Suprapubic skin (tissue), 4 donors: ENCODE results near the gene TAF5L. TPM values are rescaled to one million over a fixed set of nuclear protein-coding genes. Genes with fewer than 3 reads are reported as not detected.

Experiments used
- DNase-seq, 2 donors: peaks; one replicate each; pipeline ENCODE4 v3.0.0-alpha.2; 2019; ENCODE audit warnings: low spot score in 2 of 2
- H3K27ac ChIP-seq: fragments of 200-600 bp; sonication (generic); one replicate; pipeline ENCODE4 v1.5.1; 2019
- H3K27me3 ChIP-seq: fragments of 200-600 bp; sonication (generic); one replicate; pipeline ENCODE4 v1.5.1; 2019
- H3K36me3 ChIP-seq: fragments of 200-600 bp; sonication (generic); one replicate; pipeline ENCODE4 v1.5.1; 2019
- H3K4me1 ChIP-seq: fragments of 200-600 bp; sonication (generic); one replicate; pipeline ENCODE4 v1.5.1; 2019
- H3K4me3 ChIP-seq: fragments of 200-600 bp; sonication (generic); one replicate; pipeline ENCODE4 v1.5.1; 2019; ENCODE audit warnings: mild to moderate bottlenecking
- H3K9me3 ChIP-seq: fragments of 200-600 bp; sonication (generic); one replicate; pipeline ENCODE4 v1.5.1; 2019
- EP300 ChIP-seq: sonication (generic); formaldehyde crosslinking; IDR thresholded peaks from one replicate; pipeline ENCODE4 v1.6.1; 2017; ENCODE audit warnings: antibody characterized with exemption
- POLR2A ChIP-seq, 2 donors: fragments of 450-650 bp; IDR thresholded peaks; one replicate each; pipeline ENCODE4 v1.6.1; 2017; ENCODE audit warnings: antibody characterized with exemption in 2 of 2, mild to moderate bottlenecking in 2 of 2, moderate library complexity in 2 of 2
- POLR2AphosphoS5 ChIP-seq, 3 donors: sonication (generic); formaldehyde crosslinking; IDR thresholded peaks; one replicate each; pipeline ENCODE4 v1.6.1; 2017; ENCODE audit warnings: antibody characterized with exemption in 3 of 3
- WGBS: methylation state at CpG from one replicate; pipeline ENCODE4 v1.1.5; 2018; 5-methylcytosine and 5-hydroxymethylcytosine counted together
- total RNA-seq, 4 donors: library from RNA; depleted of rRNA; stranded (reverse); fragments of >200 nt; gene quantifications; one replicate each; pipeline ENCODE4 v1.1.0, GENCODE V29; 2016
- TF ChIP-seq, protein P1 (sequence below), 2 donors: fragments of 200-600 bp in 1 of 2; fragments of 450-650 bp in 1 of 2; sonication (generic) in 1 of 2; IDR thresholded peaks; one replicate each; pipeline ENCODE4 v1.5.1; 2016 to 2019; ENCODE audit warnings: antibody characterized with exemption in 2 of 2, mild to moderate bottlenecking in 1 of 2, moderate library complexity in 1 of 2

The TAF5L gene
- total RNA-seq, 4 donors from 2014 or later = 10.5 to 16.8 (median 15.8) TPM

DNA sequence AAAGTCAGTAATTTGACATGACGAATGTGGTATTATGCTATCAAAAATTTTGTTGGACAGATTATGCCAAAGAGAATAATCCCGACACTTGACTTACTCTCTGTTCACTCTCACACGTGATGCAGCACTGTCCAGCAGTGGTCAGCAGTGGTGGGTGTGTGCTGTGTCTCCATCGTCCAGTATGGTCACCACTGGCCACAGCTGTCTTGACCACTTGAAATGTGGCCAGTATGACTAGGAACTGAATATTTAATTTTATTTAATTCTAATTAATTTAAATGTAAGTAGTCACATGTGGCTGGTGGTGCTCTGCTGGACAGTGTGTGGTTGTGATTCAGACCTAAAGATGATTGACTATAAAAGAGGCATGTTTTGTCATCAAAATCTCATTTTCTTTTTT lies 24.1 kb upstream of the TAF5L start:
- H3K36me3 ChIP-seq = peaks cover 93% of the 10 kb centered on the region
- DNase-seq = no peak
- WGBS = 94% methylated on average over 4 of the region's 4 CpGs

DNA sequence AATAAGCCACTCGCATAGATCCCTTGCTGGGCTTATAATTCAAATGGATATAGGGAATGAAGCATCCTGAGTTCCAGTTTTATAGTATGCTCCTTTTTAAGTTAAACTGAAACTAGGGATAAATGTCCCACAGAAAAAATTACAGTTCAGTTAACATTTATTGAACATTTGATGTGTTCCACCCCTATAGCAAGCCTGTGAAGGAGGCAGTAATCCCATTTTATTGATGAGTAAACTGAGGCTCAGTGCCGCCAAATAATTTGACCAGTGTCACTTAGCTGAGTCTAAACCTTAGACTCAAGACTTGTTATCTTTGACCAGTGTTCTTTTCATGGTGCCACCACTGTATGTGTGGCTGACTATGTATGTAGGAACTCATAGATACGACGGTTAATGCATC lies 22.5 kb upstream of the TAF5L start:
- no peaks in the 10 kb centered on the region for H3K4me1 ChIP-seq
- H3K4me3 ChIP-seq = no peak overlapping the region
- DNase-seq = no peak
- no peaks in the 10 kb centered on the region for H3K27me3 ChIP-seq
- no peaks in the 10 kb centered on the region for H3K9me3 ChIP-seq
- 98% methylated on average over 4 of the region's 4 CpGs for WGBS
- peaks cover 95% of the 10 kb centered on the region for H3K36me3 ChIP-seq
- no peak overlapping the region for H3K27ac ChIP-seq
- TF ChIP-seq EP300 (no peak), POLR2AphosphoS5 (IDR thresholded peaks at IDR 0.05) (no peak), POLR2A (IDR thresholded peaks at IDR 0.05) (no peak)
- TF ChIP-seq, protein P1, sequence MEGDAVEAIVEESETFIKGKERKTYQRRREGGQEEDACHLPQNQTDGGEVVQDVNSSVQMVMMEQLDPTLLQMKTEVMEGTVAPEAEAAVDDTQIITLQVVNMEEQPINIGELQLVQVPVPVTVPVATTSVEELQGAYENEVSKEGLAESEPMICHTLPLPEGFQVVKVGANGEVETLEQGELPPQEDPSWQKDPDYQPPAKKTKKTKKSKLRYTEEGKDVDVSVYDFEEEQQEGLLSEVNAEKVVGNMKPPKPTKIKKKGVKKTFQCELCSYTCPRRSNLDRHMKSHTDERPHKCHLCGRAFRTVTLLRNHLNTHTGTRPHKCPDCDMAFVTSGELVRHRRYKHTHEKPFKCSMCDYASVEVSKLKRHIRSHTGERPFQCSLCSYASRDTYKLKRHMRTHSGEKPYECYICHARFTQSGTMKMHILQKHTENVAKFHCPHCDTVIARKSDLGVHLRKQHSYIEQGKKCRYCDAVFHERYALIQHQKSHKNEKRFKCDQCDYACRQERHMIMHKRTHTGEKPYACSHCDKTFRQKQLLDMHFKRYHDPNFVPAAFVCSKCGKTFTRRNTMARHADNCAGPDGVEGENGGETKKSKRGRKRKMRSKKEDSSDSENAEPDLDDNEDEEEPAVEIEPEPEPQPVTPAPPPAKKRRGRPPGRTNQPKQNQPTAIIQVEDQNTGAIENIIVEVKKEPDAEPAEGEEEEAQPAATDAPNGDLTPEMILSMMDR (IDR thresholded peaks at IDR 0.05) = no peak

More for the DNA sequence above, 24.1 kb upstream of the TAF5L start:
- Histone ChIP-seq H3K9me3 (no peaks in the 10 kb centered on the region), H3K4me3 (no peak overlapping the region), H3K27ac (no peak overlapping the region), H3K4me1 (no peaks in the 10 kb centered on the region), H3K27me3 (no peaks in the 10 kb centered on the region)
- TF ChIP-seq EP300 (no peak), POLR2A (IDR thresholded peaks at IDR 0.05) (no peak)

DNA sequence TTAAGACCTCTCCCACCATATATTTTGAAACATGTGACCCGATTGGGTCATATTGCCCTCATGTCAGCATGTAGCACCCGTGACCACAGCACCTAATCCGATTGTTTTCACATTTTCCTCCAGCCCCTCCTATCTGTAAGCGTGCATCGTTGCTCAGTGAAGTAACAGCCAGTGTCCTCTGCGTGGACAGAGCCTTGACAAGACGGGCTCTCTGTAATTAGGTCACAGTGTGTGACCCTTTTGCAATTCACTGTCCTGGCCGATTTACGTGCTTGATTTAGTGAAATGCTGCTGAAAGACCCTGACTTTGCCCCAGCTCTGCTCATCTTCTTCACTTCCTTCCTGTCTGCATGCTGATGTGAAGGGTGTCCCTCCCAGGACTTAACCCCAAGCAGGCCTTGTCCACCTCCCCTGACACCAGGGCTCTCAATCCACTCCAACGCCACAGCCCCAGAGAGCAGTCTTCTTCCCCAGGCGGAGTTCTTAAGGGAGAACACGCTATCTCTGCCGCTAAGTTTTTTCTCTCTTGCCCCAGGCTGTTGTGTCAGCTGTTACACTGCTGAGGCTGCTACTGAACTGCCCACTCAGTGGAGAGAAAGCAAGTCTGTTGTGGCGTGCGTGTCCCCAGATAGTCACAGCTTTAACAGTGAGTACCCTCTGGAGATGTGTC lies 19.5 kb upstream of the TAF5L start:
- peak in 1 of 2 donors; percentile 29 for DNase-seq
- Histone ChIP-seq H3K4me3 (no peak overlapping the region), H3K27ac (no peak overlapping the region), H3K4me1 (no peaks in the 10 kb centered on the region), H3K36me3 (peaks cover 71% of the 10 kb centered on the region), H3K9me3 (no peaks in the 10 kb centered on the region), H3K27me3 (no peaks in the 10 kb centered on the region)
- WGBS = 92% methylated on average over 15 of the region's 15 CpGs
- no peak for TF ChIP-seq POLR2A (IDR thresholded peaks at IDR 0.05)
- no peak for TF ChIP-seq POLR2AphosphoS5 (IDR thresholded peaks at IDR 0.05)
- TF ChIP-seq EP300 = no peak

DNA sequence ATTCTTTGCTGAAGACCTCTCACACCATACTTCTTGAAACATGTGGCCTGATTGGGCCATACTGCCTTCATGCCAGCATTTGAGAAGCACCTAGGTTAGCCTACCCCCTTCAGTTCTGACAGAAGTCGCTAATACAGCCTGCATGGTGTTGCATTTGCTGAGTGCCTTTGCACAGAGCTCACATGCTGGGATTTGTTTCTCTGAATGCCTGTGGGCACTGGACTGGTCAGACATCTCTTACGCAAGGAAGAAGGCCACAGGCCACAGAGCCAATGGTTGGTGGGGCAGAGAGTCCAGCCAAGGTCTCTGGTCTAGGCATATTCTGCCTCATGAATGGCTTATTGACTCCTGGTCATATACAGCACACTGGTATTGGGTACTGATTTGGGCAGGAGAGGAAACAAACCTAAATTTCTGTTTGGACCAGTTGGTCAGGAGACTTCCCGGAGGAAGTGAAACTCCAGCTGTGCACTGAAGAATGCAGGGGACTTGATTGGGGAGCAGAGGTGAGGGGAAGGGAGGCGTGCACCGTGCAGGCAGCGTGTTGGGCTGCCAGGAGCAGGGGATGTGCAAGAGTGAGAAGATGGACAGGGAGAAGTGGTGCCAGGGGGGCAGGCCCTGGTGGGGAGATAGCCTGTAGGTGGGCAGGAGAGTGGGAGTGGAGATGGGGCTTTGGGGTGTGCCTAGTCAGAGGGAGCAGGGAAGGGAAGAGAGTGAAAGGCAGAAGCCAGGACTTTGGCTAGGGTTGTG lies 18.2 kb upstream of the TAF5L start:
- Histone ChIP-seq H3K4me1 (no peaks in the 10 kb centered on the region), H3K4me3 (no peak overlapping the region), H3K9me3 (no peaks in the 10 kb centered on the region), H3K27ac (no peak overlapping the region), H3K36me3 (peaks cover 63% of the 10 kb centered on the region), H3K27me3 (no peaks in the 10 kb centered on the region)
- peak in 1 of 2 donors; percentile 54 for DNase-seq
- no peak for TF ChIP-seq EP300
- TF ChIP-seq, protein P1 (IDR thresholded peaks at IDR 0.05) = no peak
- TF ChIP-seq POLR2A (IDR thresholded peaks at IDR 0.05) = no peak
- no peak for TF ChIP-seq POLR2AphosphoS5 (IDR thresholded peaks at IDR 0.05)
- WGBS = 92% methylated on average over 6 of the region's 6 CpGs

DNA sequence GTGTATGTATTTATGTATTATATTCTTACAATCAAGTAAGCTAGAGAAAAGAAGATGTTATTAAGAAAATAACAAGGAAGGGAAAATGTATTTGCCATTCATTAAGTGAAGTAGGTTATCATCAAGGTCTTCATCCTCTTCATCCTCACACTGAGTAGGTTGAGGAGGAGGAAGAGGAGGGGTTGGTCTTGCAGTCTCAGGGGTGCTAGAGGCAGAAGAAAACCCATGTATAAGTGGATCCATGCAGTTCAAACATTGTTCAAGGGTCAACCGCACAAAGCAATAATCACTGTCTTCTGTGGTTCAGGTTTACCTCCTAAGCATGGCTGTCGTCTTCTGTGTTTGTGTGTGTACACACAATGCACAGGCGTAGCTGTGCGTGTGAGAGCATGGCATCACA lies 17.0 kb upstream of the TAF5L start:
- Histone ChIP-seq H3K27ac (no peak overlapping the region), H3K4me3 (no peak overlapping the region), H3K27me3 (no peaks in the 10 kb centered on the region), H3K36me3 (peaks cover 62% of the 10 kb centered on the region), H3K4me1 (no peaks in the 10 kb centered on the region), H3K9me3 (no peaks in the 10 kb centered on the region)
- 98% methylated on average over 4 of the region's 4 CpGs for WGBS
- TF ChIP-seq POLR2A (IDR thresholded peaks at IDR 0.05) (no peak), POLR2AphosphoS5 (IDR thresholded peaks at IDR 0.05) (no peak), EP300 (no peak)
- TF ChIP-seq, protein P1 (IDR thresholded peaks at IDR 0.05) = no peak
- no peak for DNase-seq

DNA sequence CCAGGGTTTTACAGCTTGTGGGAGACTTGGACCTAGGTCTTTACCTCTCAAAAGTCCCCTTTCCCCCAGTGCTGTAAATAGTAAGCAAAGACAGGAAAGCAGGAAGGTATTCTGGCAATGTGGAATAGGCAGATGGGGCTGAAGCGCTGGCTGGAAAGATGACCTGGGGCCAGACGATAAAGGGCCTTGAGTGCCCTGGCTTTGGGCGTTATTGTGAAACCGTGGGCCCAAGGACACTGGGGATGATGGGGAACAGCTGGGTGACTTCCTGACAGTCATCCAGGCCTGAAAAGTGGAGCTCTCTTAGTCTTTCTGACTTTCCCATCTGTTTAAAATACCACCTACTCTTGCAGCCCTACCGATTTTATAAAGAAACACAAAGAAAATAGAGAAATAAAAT lies 16.5 kb upstream of the TAF5L start:
- no peaks in the 10 kb centered on the region for H3K4me1 ChIP-seq
- no peaks in the 10 kb centered on the region for H3K9me3 ChIP-seq
- H3K36me3 ChIP-seq = peaks cover 62% of the 10 kb centered on the region
- TF ChIP-seq, protein P1 (IDR thresholded peaks at IDR 0.05) = no peak
- TF ChIP-seq EP300 = no peak
- WGBS = 83% methylated on average over 5 of the region's 5 CpGs
- H3K27me3 ChIP-seq = no peaks in the 10 kb centered on the region
- H3K4me3 ChIP-seq = no peak overlapping the region
- H3K27ac ChIP-seq = no peak overlapping the region
- DNase-seq = peak in 1 of 2 donors; percentile 52
